HG02973 (cell line): Measurements from ENCODE around the gene KRT73.

ENCODE experiments used
- ATAC-seq: cut with Tn5 transposase; IDR thresholded peaks from one replicate; pipeline ENCODE4 v1.9.1; 2021; ENCODE audit warnings: moderate library complexity; ENCODE audit not compliant: unreplicated experiment

KRT73 gene

GRCh38 chr12:52575948-52576347 lies 42.4 kb downstream of the KRT73 start:
- ATAC-seq = no peak

- ATAC-seq = no peak
Observed at GRCh38 chr12:52575256-52575655, 43.1 kb downstream of the KRT73 start.

GRCh38 chr12:52573743-52574142 lies 44.6 kb downstream of the KRT73 start, which contains the start of gene KRT74:
Gene KRT74 (minus strand): TSS chr12:52573843. CDS start chr12:52573777, 66 bp downstream.
- no peak for ATAC-seq

GRCh38 chr12:52573306-52573705 lies 45.1 kb downstream of the KRT73 start:
- no peak for ATAC-seq

GRCh38 chr12:52570511-52570910 lies 47.8 kb downstream of the KRT73 start:
- no peak for ATAC-seq

- no peak for ATAC-seq
Observed at GRCh38 chr12:52568111-52568510, 50.2 kb downstream of the KRT73 start.

- ATAC-seq = no peak
Observed at GRCh38 chr12:52566847-52567291, 51.5 kb downstream of the KRT73 start.

- ATAC-seq = no peak
Observed at GRCh38 chr12:52564582-52564981, 53.8 kb downstream of the KRT73 start.

- ATAC-seq = no peak
Observed at GRCh38 chr12:52561880-52562449, 56.4 kb downstream of the KRT73 start.

GRCh38 chr12:52559979-52560378 lies 58.4 kb downstream of the KRT73 start:
- ATAC-seq = no peak

- no peak for ATAC-seq
Observed at GRCh38 chr12:52558781-52559445, 59.4 kb downstream of the KRT73 start.
